ENCODE results near the gene SLC25A10. TPM values are rescaled to one million over a fixed set of nuclear protein-coding genes. Genes with fewer than 3 reads are reported as not detected.

SLC25A10 gene
- total and polyA plus RNA-seq, 2 of the 4 experiments (the other 2 are of a cell fraction) = 14.9 to 19.0 TPM

- POLR2A ChIA-PET (ENCODE audit: unreplicated experiment) = no interaction called here
- dilution Hi-C loops (cut with HindIII; ENCODE audit: low sequenced_read_pairs, unreplicated experiment) = no loop called here
- CTCF ChIA-PET = no interaction called here
Measured at GRCh38 chr17:81727324-81728031, 15.4 kb downstream of the SLC25A10 start.

More at GRCh38 chr17:81727324-81728031, 15.4 kb downstream of the SLC25A10 start:
- no peak overlapping the region for H3K56ac ChIP-seq (ENCODE audit: extremely low read depth, insufficient read depth, low read length)
- no peak overlapping the region for H4K91ac ChIP-seq (ENCODE audit: insufficient read depth, low read depth, low read length)
- H3K9ac ChIP-seq (ENCODE audit: low read depth, low read length) = no peak overlapping the region
- WGBS, 2 experiments (ENCODE audit: extremely low coverage in 2 of 2, insufficient read length in 1 of 2) = 90% methylated on average over 7 of the region's 23 CpGs; no CpG with 5 or more reads in 1 of the 2 experiments
- H2BK5ac ChIP-seq (ENCODE audit: low read depth, low read length, poor library complexity, severe bottlenecking) = no peak overlapping the region
- no peaks in the 10 kb centered on the region for H3K79me1 ChIP-seq (ENCODE audit: low read depth in 1 of 2, low read length in 2 of 2)
- H2BK20ac ChIP-seq (ENCODE audit: low read depth, low read length) = no peak overlapping the region
- no peaks in the 10 kb centered on the region for H3K36me3 ChIP-seq (ENCODE audit: control insufficient read depth, insufficient read depth, low read length)
- no peak overlapping the region for H3K4me3 ChIP-seq (ENCODE audit: insufficient read depth, low read depth, low read length)
- H2BK120ac ChIP-seq (ENCODE audit: low read depth, low read length) = no peak overlapping the region
- H3K18ac ChIP-seq (ENCODE audit: low read depth, low read length) = no peak overlapping the region
- no peak for DNase-seq
- no TSS peak for BruUV-seq (replicated peaks)
- no peak overlapping the region for H3K4ac ChIP-seq (ENCODE audit: low read depth, low read length)
- H3K14ac ChIP-seq (replicated peaks; ENCODE audit: low read depth, low read length) = no peak overlapping the region
- ATAC-seq (ENCODE audit: low read depth) = no peak
- H3K27ac ChIP-seq (ENCODE audit: insufficient read depth, low read length) = no peak overlapping the region
- H4K8ac ChIP-seq (ENCODE audit: low read depth in 2 of 2, low read length in 2 of 2) = no peak overlapping the region
- H3K9me1 ChIP-seq (ENCODE audit: insufficient read depth, low read length) = no peaks in the 10 kb centered on the region
- H3K27me3 ChIP-seq (ENCODE audit: control insufficient read depth, insufficient read depth, low read length) = no peaks in the 10 kb centered on the region
- in situ Hi-C loops (cut with MboI; ENCODE audit: low sequenced_read_pairs) = no loop called here
- no peak overlapping the region for H2AFZ ChIP-seq (replicated peaks; ENCODE audit: low read length, poor library complexity)
- intact Hi-C loops (cut with micrococcal nuclease) = no loop called here
- H3K23ac ChIP-seq (ENCODE audit: low read depth, low read length) = no peak overlapping the region
- TF ChIP-seq ELK1 (IDR thresholded peaks at IDR 0.05; ENCODE audit: borderline replicate concordance, low read depth, low read length) = no peak
- no peak for TF ChIP-seq NFE2L2 (IDR thresholded peaks at IDR 0.05; ENCODE audit: low read depth, low read length)
- TF ChIP-seq MAFK (IDR thresholded peaks at IDR 0.05; ENCODE audit: low read depth, low read length) = no peak
- TF ChIP-seq CHD1 (IDR thresholded peaks at IDR 0.05; ENCODE audit: low read depth, low read length) = no peak
- TF ChIP-seq MXI1 (IDR thresholded peaks at IDR 0.05; ENCODE audit: borderline replicate concordance, low read depth, low read length) = no peak
- no peak for TF ChIP-seq RFX5 (IDR thresholded peaks at IDR 0.05; ENCODE audit: low read depth, low read length)
- TF ChIP-seq CEBPB (IDR thresholded peaks at IDR 0.05; ENCODE audit: low read depth, low read length) = no peak
- no peak for TF ChIP-seq SMC3 (IDR thresholded peaks at IDR 0.05; ENCODE audit: low read depth, low read length)
- TF ChIP-seq, protein P1, sequence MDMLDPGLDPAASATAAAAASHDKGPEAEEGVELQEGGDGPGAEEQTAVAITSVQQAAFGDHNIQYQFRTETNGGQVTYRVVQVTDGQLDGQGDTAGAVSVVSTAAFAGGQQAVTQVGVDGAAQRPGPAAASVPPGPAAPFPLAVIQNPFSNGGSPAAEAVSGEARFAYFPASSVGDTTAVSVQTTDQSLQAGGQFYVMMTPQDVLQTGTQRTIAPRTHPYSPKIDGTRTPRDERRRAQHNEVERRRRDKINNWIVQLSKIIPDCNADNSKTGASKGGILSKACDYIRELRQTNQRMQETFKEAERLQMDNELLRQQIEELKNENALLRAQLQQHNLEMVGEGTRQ (IDR thresholded peaks at IDR 0.05; ENCODE audit: low read depth, low read length) = no peak
- no peak overlapping the region for H2BK15ac ChIP-seq (ENCODE audit: low read depth, low read length)
- no peak overlapping the region for H2AK9ac ChIP-seq (replicated peaks; ENCODE audit: low read depth, low read length, poor library complexity)
- H4K5ac ChIP-seq (ENCODE audit: low read depth, low read length) = no peak overlapping the region
- no peak overlapping the region for H3K4me2 ChIP-seq (ENCODE audit: low read depth, low read length)
- peaks cover 2% of the 10 kb centered on the region; the same call in 1 of the 2 replicates for H3K4me1 ChIP-seq (ENCODE audit: control insufficient read depth, insufficient read depth, low read length)
- no peaks in the 10 kb centered on the region for H3K9me3 ChIP-seq (ENCODE audit: control insufficient read depth, insufficient read depth, low read length)
- H2AK5ac ChIP-seq (ENCODE audit: low read depth, low read length) = no peak overlapping the region
- no peaks in the 10 kb centered on the region for H4K20me1 ChIP-seq (ENCODE audit: insufficient read depth, low read length)

All from IMR-90 (cell line).